Loucy (cell line): Measurements from ENCODE around the gene PMEL.

Experiments
- H2AFZ ChIP-seq: fragments of 200-600 bp; sonication (generic); 2 replicates; pipeline ENCODE4 v1.6.0; 2016; ENCODE audit warnings: antibody characterized with exemption, mild to moderate bottlenecking, low read length, moderate library complexity
- H3F3A ChIP-seq: fragments of 200-600 bp; 2 replicates; pipeline ENCODE4 v1.6.0; 2016; ENCODE audit warnings: antibody characterized with exemption, low read depth, mild to moderate bottlenecking
- H3K27me3 ChIP-seq: fragments of 200-600 bp; sonication (generic); 2 replicates; pipeline ENCODE4 v1.6.1; 2014; ENCODE audit warnings: low read length, mild to moderate bottlenecking; ENCODE audit not compliant: insufficient read depth, poor library complexity, severe bottlenecking
- H3K36me3 ChIP-seq: fragments of 200-600 bp; sonication (generic); 2 replicates; pipeline ENCODE4 v1.6.1; 2016; ENCODE audit warnings: low read length; ENCODE audit not compliant: insufficient read depth
- H3K4me1 ChIP-seq: fragments of 200-600 bp; sonication (generic); 2 replicates; pipeline ENCODE4 v1.5.1; 2014; ENCODE audit warnings: low read length, mild to moderate bottlenecking; ENCODE audit not compliant: insufficient read depth, poor library complexity, severe bottlenecking
- H3K4me2 ChIP-seq: fragments of 200-600 bp; sonication (generic); 2 replicates; pipeline ENCODE4 v1.6.0; 2014; ENCODE audit warnings: antibody characterized with exemption, low read length, low read depth, mild to moderate bottlenecking; ENCODE audit not compliant: poor library complexity, severe bottlenecking
- H3K4me3 ChIP-seq: fragments of 200-600 bp; sonication (generic); 2 replicates; pipeline ENCODE4 v1.5.1; 2014; ENCODE audit warnings: low read length, mild to moderate bottlenecking, mixed read lengths; ENCODE audit not compliant: poor library complexity, severe bottlenecking
- H3K79me2 ChIP-seq: fragments of 200-600 bp; sonication (generic); 2 replicates; pipeline ENCODE4 v1.6.1; 2014; ENCODE audit warnings: low read length; ENCODE audit not compliant: insufficient read depth
- H3K9ac ChIP-seq: fragments of 200-600 bp; sonication (generic); 2 replicates; pipeline ENCODE4 v1.6.0; 2014; ENCODE audit warnings: mild to moderate bottlenecking, low read depth, low read length, moderate library complexity; ENCODE audit not compliant: poor library complexity, severe bottlenecking
- H3K9me2 ChIP-seq: fragments of 200-600 bp; sonication (generic); replicated peaks from 2 replicates; pipeline ENCODE4 v1.6.1; 2016; ENCODE audit warnings: low read depth, low read length, mixed read lengths
- H3K9me3 ChIP-seq: fragments of 200-600 bp; sonication (generic); 2 replicates; pipeline ENCODE4 v1.6.1; 2014; ENCODE audit warnings: mild to moderate bottlenecking, antibody characterized with exemption, low read length, low read depth; ENCODE audit not compliant: insufficient read depth
- H4K20me1 ChIP-seq: fragments of 200-600 bp; sonication (generic); 2 replicates; pipeline ENCODE4 v1.6.0; 2014; ENCODE audit warnings: antibody characterized with exemption, low read length, mild to moderate bottlenecking; ENCODE audit not compliant: insufficient read depth, poor library complexity, severe bottlenecking
- EZH2phosphoT487 ChIP-seq: fragments of 200-600 bp; IDR thresholded peaks from 2 replicates; pipeline ENCODE4 v1.6.1; 2018; ENCODE audit warnings: antibody characterized with exemption, mild to moderate bottlenecking, moderate library complexity, borderline replicate concordance
- TF ChIP-seq, protein P1 (sequence below): fragments of 200-600 bp; sonication (generic); conservative IDR thresholded peaks from 2 replicates; pipeline ENCODE4 v1.5.1; 2014; ENCODE audit warnings: mild to moderate bottlenecking, antibody characterized with exemption, low read length

Gene PMEL

DNA sequence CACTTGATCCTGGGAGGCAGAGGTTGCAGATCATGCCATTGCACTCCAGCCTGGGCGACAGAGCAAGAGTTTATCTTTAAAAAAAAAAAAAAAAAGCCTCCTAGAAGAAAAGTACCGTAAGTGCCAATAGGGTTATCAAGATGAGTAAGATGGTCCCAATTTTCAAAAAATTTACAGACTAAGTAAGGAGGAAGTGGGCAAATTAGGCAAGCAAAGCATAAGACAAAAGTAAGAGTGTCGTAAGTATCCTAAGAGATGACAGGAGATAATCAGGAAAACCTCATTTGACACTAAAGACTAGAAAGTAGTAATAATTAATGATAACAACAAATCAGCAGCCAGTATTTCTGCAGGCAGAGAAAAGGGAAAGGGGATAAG is 50.4 kb downstream of the PMEL start:
- Histone ChIP-seq H3K9me2 (no peaks in the 10 kb centered on the region), H3K9me3 (no peaks in the 10 kb centered on the region), H4K20me1 (no peaks in the 10 kb centered on the region), H3K79me2 (peaks cover 47% of the 10 kb centered on the region), H3F3A (no peaks in the 10 kb centered on the region), H3K4me1 (peaks cover 4% of the 10 kb centered on the region), H3K9ac (no peak overlapping the region), H3K4me3 (no peak overlapping the region), H3K4me2 (no peak overlapping the region), H3K27me3 (no peaks in the 10 kb centered on the region), H2AFZ (no peak overlapping the region), H3K36me3 (peaks cover 6% of the 10 kb centered on the region; the same call in 1 of the 2 replicates)
- TF ChIP-seq, protein P1, sequence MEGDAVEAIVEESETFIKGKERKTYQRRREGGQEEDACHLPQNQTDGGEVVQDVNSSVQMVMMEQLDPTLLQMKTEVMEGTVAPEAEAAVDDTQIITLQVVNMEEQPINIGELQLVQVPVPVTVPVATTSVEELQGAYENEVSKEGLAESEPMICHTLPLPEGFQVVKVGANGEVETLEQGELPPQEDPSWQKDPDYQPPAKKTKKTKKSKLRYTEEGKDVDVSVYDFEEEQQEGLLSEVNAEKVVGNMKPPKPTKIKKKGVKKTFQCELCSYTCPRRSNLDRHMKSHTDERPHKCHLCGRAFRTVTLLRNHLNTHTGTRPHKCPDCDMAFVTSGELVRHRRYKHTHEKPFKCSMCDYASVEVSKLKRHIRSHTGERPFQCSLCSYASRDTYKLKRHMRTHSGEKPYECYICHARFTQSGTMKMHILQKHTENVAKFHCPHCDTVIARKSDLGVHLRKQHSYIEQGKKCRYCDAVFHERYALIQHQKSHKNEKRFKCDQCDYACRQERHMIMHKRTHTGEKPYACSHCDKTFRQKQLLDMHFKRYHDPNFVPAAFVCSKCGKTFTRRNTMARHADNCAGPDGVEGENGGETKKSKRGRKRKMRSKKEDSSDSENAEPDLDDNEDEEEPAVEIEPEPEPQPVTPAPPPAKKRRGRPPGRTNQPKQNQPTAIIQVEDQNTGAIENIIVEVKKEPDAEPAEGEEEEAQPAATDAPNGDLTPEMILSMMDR: no peak
- TF ChIP-seq EZH2phosphoT487: no peak

GRCh38 chr12:55912908-55913307 is 52.9 kb downstream of the PMEL start:
- Histone ChIP-seq H3K4me2 (no peak overlapping the region), H3K9me2 (no peaks in the 10 kb centered on the region), H2AFZ (no peak overlapping the region), H3K9me3 (no peaks in the 10 kb centered on the region), H3K79me2 (peaks cover 28% of the 10 kb centered on the region), H3K27me3 (no peaks in the 10 kb centered on the region), H3K4me1 (peaks cover 4% of the 10 kb centered on the region), H3K4me3 (no peak overlapping the region), H3K9ac (no peak overlapping the region), H4K20me1 (no peaks in the 10 kb centered on the region), H3F3A (no peaks in the 10 kb centered on the region), H3K36me3 (peaks cover 6% of the 10 kb centered on the region; the same call in 1 of the 2 replicates)
- TF ChIP-seq, protein P1: no peak

- Histone ChIP-seq H3K9me2 (no peaks in the 10 kb centered on the region), H4K20me1 (no peaks in the 10 kb centered on the region), H3K9ac (no peak overlapping the region), H3K4me2 (no peak overlapping the region), H3F3A (no peaks in the 10 kb centered on the region), H3K79me2 (peaks cover 8% of the 10 kb centered on the region; the same call in 1 of the 2 replicates), H3K9me3 (no peaks in the 10 kb centered on the region), H2AFZ (no peak overlapping the region), H3K4me3 (no peak overlapping the region), H3K4me1 (no peaks in the 10 kb centered on the region), H3K36me3 (peaks cover 9% of the 10 kb centered on the region; the same call in 1 of the 2 replicates), H3K27me3 (no peaks in the 10 kb centered on the region)
- TF ChIP-seq, protein P1: no peak
- TF ChIP-seq EZH2phosphoT487: no peak
These were observed 56.3 kb downstream of the PMEL start for GRCh38 chr12:55909513-55909884.
